Activated CD8-positive, alpha-beta memory T cell treated with anti-CD3 and anti-CD28 coated beads for 24 hours (primary cell): ENCODE data around the gene AFF3.

Source experiments
- DNase-seq: peaks from one replicate; pipeline ENCODE4 v3.0.0-alpha.2; 2020

AFF3 gene

DNA sequence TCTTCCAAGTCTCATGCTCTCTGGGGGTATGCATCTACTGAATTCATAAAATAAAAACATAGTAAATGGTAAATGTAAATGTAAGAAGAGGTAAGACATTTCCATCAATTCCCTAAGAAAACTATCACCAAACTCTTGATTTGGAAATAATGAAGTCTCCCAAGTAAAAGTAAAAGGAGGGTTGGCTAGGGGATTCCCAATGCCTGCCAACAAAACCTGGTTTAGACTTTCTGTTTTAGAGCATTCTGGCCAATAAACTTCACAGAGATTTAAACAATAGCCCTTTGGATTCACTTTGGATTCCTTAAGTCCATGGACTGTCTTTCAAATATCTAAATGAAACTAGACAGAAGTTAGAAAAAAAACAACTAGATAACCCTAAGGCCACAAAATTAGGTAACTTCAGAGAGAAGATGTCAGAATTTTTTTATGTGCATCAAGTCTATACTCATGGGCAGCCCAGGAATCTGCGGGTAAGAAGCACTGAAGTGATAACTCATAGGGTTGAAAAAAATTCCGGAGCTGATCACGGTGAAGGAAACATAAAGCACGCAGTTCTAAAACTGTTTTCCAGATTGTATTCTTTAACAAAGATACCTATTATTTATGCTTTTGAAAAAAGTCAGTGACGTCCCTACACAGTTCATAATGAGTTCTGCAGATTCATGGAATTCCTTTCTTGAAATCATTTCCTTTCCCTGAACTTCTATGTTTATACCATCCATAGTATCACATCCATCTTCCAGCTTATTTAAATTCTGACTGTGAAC, 263.6 kb downstream of the AFF3 start:
- DNase-seq = no peak

DNA sequence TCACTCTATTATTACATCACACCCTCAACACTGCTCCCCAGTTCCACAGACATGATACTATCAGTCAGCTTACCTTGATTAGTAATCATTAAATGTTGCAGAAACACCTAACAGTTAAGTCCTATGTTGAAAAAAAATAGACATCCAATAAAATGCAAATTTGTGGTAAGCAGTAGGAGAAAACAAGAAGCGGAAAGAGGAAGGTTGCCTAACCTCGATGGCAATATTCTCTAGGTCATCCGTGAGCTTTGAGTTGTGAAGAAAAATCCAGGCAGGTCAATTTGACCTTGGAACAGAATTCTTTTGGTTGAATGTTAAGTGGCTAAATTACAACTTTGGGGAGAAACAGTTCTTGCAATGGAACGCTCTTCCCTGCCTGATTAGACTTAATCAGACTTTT, 264.4 kb downstream of the AFF3 start:
- DNase-seq = no peak

DNA sequence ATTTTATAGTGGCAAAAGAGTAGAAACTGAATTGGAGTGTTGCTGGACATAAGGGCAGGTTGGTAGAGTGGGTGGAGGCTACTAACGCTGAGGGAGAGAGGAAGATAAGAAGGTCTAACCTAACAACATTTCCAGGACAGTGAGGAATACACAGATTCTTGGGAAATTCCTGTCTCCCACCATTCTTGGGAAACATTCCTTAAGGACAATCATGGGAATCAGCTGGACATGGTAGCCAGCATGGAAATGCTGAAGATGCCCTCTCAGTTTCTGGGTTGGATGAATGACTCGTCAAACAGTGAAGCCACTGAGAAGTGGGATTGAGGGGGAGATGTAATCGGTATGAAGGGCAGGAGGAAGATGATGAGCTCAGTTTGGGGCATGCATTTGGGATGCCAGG, 265.4 kb downstream of the AFF3 start:
- DNase-seq = no peak

DNA sequence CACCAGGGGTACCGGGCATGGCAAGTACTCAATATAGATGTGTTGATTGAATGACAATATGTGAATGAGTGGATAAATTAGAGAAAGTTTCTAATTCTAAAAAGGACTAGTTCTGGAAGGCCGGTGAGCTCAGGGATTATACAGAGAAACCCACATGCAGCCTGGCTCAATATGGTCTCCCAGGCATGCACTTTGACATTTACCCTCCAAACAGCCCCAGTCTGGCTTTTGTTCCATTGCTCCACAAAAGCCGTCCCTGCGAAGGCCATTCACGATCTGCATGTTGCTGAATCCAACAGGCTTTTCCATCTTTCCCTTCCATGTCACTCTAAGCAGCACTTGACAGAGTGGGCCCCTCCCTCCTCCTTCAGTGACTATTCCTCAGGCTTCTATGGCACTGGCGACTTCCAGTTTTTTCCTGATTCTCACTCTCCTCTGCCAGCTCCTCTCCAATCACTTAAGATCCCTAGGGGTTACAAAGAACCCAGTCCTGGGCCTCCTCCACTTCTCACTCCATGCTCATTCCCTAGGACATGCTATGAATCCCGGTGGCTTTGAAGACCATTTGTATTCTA, 266.7 kb downstream of the AFF3 start:
- no peak for DNase-seq

DNA sequence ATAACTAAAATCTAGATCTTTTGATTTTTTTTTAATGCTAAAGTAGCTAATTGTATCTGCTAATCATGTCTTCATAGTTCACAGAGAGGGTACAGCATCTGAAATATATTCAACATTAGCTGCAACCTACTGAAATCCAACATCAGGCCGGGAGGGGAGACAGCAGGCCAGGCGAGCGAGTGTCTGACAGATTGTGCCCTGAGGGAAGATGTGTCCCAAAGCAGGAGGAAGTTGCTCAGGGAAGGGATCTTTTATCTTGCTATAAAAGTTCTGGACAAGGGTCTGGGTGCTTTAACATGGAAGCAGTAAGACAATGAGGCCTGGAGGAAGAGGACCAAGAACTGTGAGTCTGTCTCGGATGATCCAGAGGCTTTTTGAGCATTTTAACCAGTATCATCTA, 274.1 kb downstream of the AFF3 start:
- no peak for DNase-seq

DNA sequence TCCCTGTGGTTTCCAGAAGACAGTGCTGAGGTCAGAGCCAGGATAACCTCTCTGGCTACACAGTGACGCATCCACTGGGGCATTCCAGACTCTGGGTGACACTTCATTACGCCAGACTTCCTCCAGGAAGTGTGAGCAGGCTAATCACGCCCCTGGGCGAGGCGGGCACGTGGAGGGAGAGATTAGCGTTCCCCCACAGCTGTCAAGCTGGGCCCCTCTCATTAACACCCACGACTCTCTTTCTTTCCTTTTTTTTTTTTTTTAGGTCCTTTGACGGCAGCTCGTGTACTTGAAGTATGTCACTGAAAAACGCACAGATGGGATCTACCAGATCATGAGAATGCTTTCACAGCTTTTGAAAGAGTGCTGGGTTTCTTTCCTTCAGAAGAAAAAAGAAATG, 274.6 kb downstream of the AFF3 start:
- DNase-seq = no peak

DNA sequence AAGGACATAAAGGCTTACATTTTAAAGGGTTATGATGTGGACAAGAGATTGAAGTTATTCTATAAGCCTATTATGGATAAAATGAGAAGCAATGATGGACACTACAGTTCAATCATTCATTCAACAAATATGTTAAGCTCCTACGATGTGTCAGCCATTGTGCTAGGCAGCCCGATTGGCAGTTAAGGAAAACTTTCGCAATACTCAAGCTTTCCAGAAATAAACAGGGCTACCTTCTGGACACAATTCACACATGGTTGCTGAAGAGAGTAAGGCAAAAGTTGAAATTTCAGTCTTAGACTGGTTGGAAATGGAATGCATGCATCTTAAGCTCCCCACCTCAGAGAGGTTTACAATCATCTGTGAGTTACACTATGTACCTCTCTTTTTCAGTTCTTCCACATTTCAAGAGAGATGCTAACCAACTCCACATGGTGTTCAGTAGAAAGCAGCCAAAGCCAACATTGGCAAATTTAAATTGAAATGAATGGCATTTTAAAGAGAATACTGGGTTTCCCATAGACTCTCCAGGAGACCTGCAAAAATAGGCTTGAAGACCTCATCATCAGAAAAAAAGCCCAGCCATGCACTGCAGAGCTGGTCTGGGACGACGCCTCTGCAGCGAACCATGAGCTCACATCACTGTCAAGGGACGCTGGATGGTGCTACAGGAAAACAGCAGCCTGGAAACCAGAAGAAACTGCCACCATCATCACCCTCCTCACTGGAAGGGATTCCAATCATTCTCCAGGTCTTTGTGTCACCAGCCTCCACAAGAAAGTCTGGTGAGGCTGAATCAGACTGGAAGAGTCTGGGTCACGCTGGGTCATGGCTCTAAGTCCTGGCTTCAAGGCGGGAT, 276.3 kb downstream of the AFF3 start:
- DNase-seq = no peak

DNA sequence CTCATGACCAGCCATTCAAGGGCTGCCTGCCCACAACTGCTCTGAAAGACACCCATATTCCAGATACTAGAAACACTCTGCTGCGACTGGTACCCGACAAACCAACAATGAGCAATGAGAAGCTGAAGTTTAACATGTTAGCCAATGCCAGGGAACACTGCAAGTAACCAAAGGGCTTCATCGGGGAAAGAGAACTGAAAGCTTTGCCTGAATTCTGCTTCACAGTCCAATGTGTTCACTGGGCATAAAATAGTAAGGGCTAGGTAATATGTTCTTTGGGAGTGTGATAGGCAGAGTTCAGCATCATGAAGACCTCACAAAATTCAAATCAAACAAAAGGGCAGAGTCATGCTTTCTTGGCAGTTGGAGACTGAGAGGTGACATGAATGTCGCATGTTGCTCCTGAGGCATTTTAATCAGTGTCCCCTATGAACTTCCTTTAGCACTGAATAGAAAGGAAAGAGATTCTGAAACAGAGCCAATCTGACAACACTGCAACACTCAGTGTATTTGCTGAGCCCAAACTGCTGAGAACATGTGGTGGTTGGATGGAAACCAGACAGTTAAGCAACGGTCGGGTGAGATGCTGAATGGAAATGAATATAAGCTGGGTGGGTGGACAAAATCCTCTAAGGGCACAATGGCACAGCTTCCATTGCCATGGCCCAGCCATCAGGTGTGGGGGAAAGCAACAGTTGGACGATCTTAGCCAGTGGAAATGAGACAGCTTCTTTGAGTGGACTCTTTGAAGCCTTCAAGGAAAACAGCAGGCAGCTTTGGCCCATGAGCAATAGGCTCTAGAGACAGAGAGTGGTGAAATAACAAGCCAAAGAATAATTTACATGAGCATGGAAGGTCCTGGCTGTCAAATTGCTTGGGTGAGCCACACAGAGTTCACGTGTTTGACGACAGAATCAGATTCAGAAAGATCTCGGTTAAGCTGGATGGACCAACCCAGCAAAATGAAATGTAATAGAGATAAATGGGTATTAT, 277.5 kb downstream of the AFF3 start:
- no peak for DNase-seq

DNA sequence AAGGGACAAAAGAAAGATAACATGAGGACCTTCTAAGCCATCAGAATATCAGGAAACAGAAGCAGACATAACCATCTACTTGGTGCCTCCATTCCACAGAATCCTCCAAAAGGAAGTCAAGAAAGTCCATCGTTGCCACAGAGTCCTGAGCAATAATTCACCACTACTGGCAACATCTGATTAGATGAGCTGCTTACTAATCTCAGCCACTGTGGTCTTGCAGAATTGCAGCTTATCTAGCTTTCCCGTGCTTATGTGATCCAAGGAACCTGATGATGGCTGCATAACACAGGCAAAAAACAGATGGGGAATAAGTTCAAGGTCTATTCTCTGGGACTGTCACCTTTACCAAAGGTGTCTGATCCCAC, 278.5 kb downstream of the AFF3 start:
- DNase-seq = no peak

DNA sequence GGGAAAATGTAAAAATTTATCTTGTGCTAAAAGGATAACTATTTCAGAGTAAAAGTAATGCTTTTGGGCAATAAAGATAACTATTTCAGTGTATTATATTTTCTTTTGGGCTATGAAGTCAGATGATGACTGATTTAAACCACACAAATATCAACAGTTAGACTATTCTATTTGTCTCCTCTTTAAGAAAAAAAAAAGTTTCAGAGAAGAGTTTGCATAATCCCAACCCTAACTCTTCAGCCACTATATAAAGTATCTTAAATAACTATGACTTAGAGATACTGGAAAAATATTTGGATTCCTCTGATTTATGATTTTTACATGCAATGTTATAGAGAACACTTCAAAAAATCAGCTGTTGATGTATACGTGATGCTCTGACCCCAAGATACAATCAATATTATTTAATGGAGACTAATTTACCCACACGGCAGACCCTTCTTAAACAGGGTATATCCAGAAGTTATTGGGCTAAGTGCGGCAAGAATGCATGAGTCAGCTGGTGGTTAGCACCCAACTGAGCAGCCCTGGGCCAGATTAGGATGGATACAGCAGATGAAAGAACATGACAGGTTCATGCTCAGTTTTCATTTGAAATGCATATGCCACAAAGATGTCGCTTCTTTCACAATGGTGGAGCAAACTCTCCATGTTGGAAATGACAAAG, 279.0 kb downstream of the AFF3 start:
- DNase-seq = no peak

DNA sequence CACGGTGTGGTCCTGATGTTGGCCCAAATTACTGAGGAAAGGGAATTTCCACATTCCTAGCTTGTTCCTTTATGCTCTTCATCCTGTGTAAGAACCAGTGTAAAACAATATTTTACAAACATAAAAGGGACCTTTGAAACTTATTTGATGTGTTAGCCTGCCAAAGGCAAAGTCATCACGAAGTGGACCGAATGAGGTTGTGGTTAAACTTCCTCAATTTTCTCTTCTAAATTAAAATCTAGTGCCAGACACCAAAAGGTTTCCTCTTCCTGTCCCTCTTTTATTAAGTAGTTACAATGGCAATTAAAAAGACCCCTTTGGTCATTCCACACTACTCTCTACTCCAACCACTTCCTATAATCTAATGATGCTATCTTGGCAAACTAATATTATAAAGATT, 279.8 kb downstream of the AFF3 start:
- DNase-seq = no peak

DNA sequence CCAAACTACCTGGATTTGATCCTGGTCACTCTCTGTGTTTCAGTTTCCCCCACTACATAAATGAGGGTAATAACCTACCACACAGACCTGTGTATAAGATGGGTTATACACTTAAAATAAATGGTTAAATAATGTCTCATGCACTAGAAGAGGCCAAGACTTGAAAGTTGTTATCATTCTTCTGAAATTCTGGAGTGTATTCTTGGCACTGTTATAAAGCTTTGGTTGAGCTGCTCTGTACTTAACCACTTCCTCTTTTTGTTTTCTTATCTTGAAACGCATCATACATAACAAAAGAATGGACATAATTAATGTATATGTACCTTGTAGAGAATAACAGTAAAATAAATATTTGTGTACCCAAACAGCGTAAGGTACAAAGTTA, 281.0 kb downstream of the AFF3 start:
- DNase-seq = no peak

DNA sequence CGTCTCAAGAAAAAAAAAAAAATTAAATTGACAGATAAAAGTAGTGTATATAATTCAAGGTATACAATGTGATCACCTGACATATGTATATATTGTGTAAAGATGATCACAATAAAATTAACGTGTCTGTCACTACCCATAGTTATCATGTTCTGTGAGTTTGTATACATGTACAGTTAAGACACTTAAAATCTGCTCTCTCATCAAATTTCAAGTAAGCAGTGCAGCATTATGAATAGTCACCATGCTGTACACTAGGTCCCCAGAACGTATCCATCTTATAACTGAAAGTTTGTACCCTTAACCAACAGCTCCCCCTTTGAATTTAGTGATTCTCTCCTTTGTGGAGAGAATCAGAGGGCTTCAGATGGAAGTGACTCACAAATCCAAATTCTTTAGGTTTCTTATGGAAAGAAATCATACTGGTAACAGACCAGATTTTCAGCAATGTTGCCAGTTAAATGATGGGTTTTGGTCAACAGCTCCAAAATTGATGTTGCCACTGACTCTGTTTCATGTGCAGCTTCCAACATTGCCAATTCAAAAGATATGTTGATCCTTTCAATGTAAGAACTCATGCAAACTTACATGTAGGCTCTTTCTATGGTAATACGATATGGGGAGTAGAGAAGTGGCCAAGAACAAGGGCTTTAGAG, 281.5 kb downstream of the AFF3 start:
- DNase-seq = no peak

DNA sequence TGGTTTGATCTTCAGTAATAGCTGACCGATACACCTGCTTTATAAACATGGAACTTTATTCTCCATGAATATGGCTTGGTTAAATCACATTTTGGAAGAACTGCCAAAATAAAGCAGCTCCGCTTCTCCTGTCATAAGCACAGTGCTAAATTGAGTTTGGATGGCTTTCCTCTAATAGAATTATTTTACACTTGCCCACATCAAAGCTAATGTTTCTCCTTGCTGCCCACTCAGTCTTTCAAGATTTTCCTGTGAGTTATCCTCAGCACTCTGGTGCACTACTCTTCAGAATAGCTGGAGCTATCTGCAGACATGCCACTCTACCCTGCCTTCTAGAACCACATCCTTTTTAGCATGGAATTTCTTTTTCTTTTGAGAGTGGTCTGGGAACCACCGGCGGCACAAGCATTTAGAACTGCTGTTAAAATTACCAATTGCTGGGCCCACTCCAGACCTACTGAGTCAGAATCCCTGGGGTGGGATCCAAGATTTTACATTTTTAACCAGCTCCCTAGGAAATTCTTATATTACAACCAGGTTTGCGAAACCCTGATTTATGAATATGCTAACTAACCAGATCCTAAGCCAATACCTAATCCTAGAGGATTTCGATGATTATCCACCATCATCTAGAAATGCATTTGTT, 283.3 kb downstream of the AFF3 start:
- no peak for DNase-seq

DNA sequence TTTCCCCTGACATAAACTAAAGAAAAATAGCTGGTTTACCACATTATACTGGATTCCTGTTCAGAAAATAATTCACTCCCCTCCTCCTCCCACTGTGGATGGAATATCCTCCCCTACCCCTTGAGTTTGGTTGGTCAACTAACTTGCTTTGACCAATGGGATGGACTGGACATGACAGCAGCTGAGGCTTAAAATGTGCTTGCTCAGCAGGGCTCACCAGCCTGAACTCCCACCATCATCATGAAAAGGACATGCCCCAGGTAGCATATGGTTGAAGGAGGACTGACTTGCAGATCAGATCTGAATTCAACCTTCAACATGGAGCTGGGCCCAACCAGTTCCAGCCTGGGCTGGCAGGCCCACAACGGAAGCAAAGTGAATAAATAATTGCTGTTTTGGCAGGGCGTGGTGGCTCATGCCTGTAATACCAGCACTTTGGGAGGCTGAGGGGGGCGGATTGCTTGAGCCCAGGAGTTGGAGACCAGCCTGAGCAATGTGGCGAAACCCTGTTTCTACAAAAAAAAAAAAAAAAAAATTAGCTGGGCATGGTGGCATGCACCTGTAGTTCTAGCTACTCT, 284.4 kb downstream of the AFF3 start:
- DNase-seq = no peak

DNA sequence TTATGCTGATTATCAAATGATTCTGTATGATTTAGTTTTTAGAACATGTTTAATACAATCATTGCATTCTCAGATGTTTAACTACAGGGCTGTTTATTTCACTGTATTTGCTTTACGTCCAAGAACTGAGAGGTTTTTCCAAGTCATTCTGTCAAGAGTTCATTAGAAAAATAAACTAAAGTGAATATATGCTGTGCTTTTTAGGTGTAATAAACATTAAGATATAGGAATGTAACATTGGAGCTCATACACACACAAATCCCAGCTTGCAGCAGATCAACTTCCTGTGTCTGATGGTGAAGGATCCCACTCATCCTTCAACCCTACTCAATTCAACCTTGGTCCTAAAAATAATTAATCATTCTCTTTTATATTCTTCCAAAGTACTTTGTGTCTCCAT, 285.0 kb downstream of the AFF3 start:
- no peak for DNase-seq

DNA sequence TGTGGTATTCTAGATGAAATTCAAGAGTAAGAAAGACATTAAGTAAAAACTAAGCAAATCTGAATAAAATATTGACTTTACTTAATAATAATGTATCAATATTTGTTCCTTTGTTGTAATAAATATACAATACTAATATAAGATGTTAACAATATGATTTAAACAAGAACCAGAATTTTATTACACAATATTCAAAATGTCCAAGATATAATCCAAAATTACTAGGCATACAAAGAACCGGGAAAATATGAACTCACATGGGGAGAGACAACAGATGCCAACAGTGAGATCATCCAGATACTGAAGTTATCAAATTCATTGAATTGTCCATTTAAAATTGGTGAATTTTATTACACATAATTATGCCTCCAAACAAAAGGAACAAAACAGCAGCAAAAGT, 286.3 kb downstream of the AFF3 start:
- no peak for DNase-seq

DNA sequence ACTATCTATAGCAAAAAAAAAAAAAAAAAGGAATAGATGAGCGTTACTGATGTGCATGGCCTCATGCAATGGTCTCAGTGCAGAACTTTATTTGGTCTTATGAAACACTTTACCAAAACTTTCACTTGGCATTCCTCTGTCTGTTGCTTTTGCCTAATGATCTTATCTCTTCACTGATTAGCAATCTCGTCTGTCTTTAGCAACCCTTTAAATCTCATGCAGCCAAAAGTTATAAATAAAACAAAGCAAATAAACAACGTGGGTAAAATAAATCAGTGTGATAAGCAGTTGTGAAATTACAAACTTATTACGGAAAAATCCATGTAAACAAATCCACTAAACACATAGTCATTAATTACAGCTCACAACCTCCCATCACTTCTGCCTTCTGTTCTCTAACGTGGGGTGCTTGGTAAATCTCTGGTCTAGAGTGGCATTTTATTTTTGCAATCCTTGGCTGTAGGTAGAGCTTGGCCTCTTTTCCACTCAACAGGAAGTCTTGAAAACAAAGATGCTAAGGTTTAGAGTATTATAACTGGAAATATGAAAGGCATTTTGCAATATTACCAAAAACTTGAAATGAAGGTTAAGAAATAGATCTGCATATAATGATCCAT, 288.0 kb downstream of the AFF3 start:
- no peak for DNase-seq

DNA sequence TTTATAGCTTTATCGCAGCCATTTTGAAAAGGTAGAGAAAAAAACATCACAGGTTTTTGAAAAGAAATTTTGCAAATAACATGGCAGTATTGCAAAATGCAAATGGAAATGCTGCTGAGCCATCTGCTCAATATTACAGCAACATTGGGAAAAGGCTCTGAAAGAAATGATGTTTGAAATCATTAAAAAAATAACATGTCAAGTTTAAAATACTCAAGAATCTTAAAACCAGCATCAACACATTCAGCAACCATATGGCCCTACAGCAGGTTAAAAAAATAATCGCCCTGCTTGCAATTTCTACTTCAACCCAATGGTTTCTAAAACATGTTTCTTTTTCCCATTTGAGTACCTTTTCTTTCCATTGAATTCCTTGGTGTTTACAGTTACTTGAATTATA, 289.4 kb downstream of the AFF3 start:
- DNase-seq = no peak

DNA sequence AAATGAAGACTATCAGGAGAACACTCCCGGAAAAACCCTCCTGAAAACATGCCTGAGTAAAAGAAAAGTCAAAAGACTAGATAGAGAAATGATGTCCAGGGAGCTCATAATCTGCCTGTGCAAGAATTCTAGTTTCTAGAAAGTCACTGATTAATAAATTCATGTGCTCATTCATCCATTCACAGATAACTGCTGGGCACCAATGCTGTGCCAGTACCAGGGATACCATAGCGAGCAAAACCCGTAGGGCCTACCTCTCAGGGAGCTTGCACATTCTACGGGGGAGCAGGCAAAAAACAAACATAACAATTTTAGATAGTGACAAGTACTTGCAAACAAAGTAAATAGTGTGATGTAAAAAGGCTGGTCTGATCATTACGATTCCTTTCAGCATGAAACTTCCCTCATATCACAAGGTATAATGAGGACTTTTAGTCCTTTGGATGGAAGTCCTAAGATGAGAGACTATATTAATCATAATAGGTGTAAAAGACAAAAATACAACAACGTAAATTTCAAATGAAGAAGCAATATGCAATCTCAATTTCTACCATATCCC, 289.9 kb downstream of the AFF3 start:
- no peak for DNase-seq
